Calu3 (cell line): ENCODE data around the gene HCN1. TPM values are rescaled to one million over a fixed set of nuclear protein-coding genes. Genes with fewer than 3 reads are reported as not detected.
"Not testable (repeated sequence)": the region's sequence is repeated elsewhere in the genome, so short reads cannot be mapped to it uniquely, and the experiment has no call there.

Experiments used
- BruUV-seq: library from RNA; stranded (reverse); fragments of 400-500 nt; replicated peaks from 2 replicates; lab custom pipeline; 2021; lab: Mats Ljungman, UMichigan
- CTCF ChIA-PET: fragments of 300-600 bp; sonication (Branson Sonifier 250); formaldehyde crosslinking; loops from one replicate; lab custom pipeline; 2022; ENCODE audit warnings: antibody characterized with exemption; lab: Charles Lee
- DNase-seq: peaks from one replicate; pipeline ENCODE4 v3.0.0; 2022
- H3K27ac Mint-ChIP-seq: one replicate; pipeline ENCODE4 v1.8.0; 2022; ENCODE audit warnings: mixed read lengths; ENCODE audit not compliant: unreplicated experiment
- H3K27me3 Mint-ChIP-seq: one replicate; pipeline ENCODE4 v1.8.0; 2022; ENCODE audit warnings: mixed read lengths; ENCODE audit not compliant: unreplicated experiment
- H3K36me3 Mint-ChIP-seq: one replicate; pipeline ENCODE4 v1.8.0; 2022; ENCODE audit warnings: mild to moderate bottlenecking, moderate library complexity, mixed read lengths; ENCODE audit not compliant: insufficient read depth, unreplicated experiment
- H3K4me1 Mint-ChIP-seq: one replicate; pipeline ENCODE4 v1.8.0; 2022; ENCODE audit warnings: mild to moderate bottlenecking, low read depth, mixed read lengths; ENCODE audit not compliant: unreplicated experiment
- H3K4me3 Mint-ChIP-seq: one replicate; pipeline ENCODE4 v1.8.0; 2022; ENCODE audit warnings: mild to moderate bottlenecking, low read depth, moderate library complexity, mixed read lengths; ENCODE audit not compliant: unreplicated experiment
- H3K9me3 Mint-ChIP-seq: one replicate; pipeline ENCODE4 v1.8.0; 2022; ENCODE audit warnings: low read depth, mixed read lengths; ENCODE audit not compliant: unreplicated experiment
- CTCF ChIP-seq: fragments of 200-600 bp; IDR thresholded peaks from one replicate; pipeline ENCODE4 v1.8.0; 2022; ENCODE audit warnings: antibody characterized with exemption; ENCODE audit not compliant: unreplicated experiment
- intact Hi-C: fragments of 100-400 bp; cut with micrococcal nuclease; formaldehyde crosslinking; loops from one replicate; pipeline ENCODE4 v1.10.0; 2022; ENCODE audit not compliant: unreplicated experiment
- total RNA-seq: library from RNA; stranded (reverse); gene quantifications from 2 replicates; pipeline ENCODE4 v1.2.3, GENCODE V29; 2022

Gene HCN1
- total RNA-seq, 1 experiment from 2014 or later, result not detected

DNA sequence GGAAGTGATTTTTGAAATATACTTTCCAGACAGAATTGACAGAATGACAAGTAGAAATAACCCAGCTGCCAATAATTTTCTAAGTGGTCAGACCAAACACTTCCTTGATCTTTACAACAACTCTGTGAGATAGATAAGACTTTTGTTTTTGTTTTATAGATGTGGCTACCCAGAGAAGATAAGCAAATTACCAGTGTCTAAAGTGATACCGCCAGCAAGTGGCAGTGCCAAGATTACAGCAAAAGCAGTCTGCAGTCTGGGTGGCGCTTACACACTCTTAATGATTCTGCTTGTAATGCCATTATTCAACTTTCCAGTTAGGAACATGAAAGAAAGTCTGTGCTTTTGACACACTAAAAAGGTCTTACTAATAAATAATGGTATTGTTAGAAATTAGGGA is 92.1 kb downstream of the HCN1 start:
- no peak overlapping the region for H3K27ac Mint-ChIP-seq
- intact Hi-C loops, result no loop called here
- no peak for TF ChIP-seq CTCF
- no peak overlapping the region for H3K4me3 Mint-ChIP-seq
- DNase-seq, result no peak
- no TSS peak for BruUV-seq
- H3K27me3 Mint-ChIP-seq, result no peaks in the 10 kb centered on the region
- H3K4me1 Mint-ChIP-seq, result no peaks in the 10 kb centered on the region
- H3K9me3 Mint-ChIP-seq, result no peaks in the 10 kb centered on the region
- CTCF ChIA-PET, result no interaction called here
- no peaks in the 10 kb centered on the region for H3K36me3 Mint-ChIP-seq

GRCh38 chr5:45601424-45601823 is 94.8 kb downstream of the HCN1 start:
- H3K27ac Mint-ChIP-seq, result no peak overlapping the region
- intact Hi-C loops, result no loop called here
- no peaks in the 10 kb centered on the region for H3K9me3 Mint-ChIP-seq
- H3K36me3 Mint-ChIP-seq, result no peaks in the 10 kb centered on the region
- DNase-seq, result no peak
- no peaks in the 10 kb centered on the region for H3K27me3 Mint-ChIP-seq
- TF ChIP-seq CTCF, result no peak
- no peaks in the 10 kb centered on the region for H3K4me1 Mint-ChIP-seq
- BruUV-seq, result no TSS peak
- CTCF ChIA-PET, result no interaction called here
- H3K4me3 Mint-ChIP-seq, result no peak overlapping the region

GRCh38 chr5:45596320-45596719 is 99.9 kb downstream of the HCN1 start:
- intact Hi-C loops, result no loop called here
- no peak for DNase-seq
- H3K4me3 Mint-ChIP-seq, result no peak overlapping the region
- no peaks in the 10 kb centered on the region for H3K36me3 Mint-ChIP-seq
- CTCF ChIA-PET, result no interaction called here
- H3K4me1 Mint-ChIP-seq, result no peaks in the 10 kb centered on the region
- H3K9me3 Mint-ChIP-seq, result peaks cover 4% of the 10 kb centered on the region
- no TSS peak for BruUV-seq
- H3K27me3 Mint-ChIP-seq, result no peaks in the 10 kb centered on the region
- no peak overlapping the region for H3K27ac Mint-ChIP-seq
- no peak for TF ChIP-seq CTCF

- intact Hi-C loops, H3K4me3 Mint-ChIP-seq, H3K4me1 Mint-ChIP-seq, H3K27ac Mint-ChIP-seq, CTCF ChIA-PET, BruUV-seq, H3K27me3 Mint-ChIP-seq, H3K36me3 Mint-ChIP-seq, DNase-seq: not testable (repeated sequence)
- peaks cover 11% of the 10 kb centered on the region for H3K9me3 Mint-ChIP-seq
Measured at GRCh38 chr5:45586001-45586400, 110.2 kb downstream of the HCN1 start.

DNA sequence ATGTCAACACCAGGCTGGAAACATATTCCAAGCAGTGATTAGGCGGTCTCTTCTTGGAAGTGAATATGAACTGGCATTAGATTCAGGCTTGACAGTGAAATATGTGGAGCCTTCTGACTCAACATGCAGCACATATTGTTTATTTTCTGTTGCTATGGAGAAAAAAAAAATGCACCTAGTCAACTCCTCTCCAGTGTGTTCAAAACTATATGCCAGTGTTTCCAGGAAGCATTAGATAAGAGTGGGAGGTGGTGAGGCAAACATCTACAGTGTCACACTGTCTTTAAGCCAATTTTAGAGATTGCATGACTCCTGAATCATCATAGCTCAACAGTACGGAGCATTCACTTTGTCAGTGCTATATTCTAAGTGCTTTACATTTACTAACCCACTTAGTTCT is 117.9 kb downstream of the HCN1 start:
- intact Hi-C loops, result no loop called here

More for the DNA sequence above, 117.9 kb downstream of the HCN1 start:
- no peaks in the 10 kb centered on the region for H3K27me3 Mint-ChIP-seq
- no peak overlapping the region for H3K27ac Mint-ChIP-seq
- CTCF ChIA-PET, result no interaction called here
- H3K4me1 Mint-ChIP-seq, result no peaks in the 10 kb centered on the region
- H3K36me3 Mint-ChIP-seq, result no peaks in the 10 kb centered on the region
- peaks cover 5% of the 10 kb centered on the region for H3K9me3 Mint-ChIP-seq
- no TSS peak for BruUV-seq
- no peak for TF ChIP-seq CTCF
- no peak for DNase-seq
- no peak overlapping the region for H3K4me3 Mint-ChIP-seq
